PFSK-1 (cell line): ENCODE data around the gene SFR1.

Experiments used
- FOXP2 ChIP-seq: optimal IDR thresholded peaks from 2 replicates; pipeline ENCODE3; 2011; ENCODE audit warnings: borderline replicate concordance, control low read depth, inconsistent platforms; ENCODE audit not compliant: insufficient read depth; ENCODE audit errors: extremely low read length, extremely low read depth
- SIN3A ChIP-seq: IDR thresholded peaks from 2 replicates; pipeline ENCODE4 v1.6.1; 2012; ENCODE audit warnings: mild to moderate bottlenecking, low read length, moderate library complexity, borderline replicate concordance; ENCODE audit not compliant: insufficient read depth

DNA sequence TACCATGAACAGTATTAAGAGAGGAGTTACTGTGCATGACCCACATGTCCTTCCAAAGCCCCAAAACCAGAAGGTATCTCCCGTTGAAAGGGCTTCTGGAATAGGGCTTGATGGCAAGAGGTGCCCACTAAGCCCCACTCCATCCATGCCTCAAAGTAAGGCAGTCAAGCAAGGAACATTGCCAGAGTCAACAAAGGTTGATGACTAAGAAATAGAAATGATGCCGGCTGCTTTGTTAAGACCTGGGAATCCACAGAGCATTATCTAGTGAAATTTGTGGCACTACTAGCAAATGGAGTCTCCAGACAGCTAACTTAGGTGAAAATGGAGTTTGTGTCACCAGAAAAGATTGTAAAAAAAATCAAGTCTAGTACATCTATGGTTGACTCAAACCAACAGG is 6.2 kb downstream of the SFR1 start:
- no peak for TF ChIP-seq SIN3A
- TF ChIP-seq FOXP2: no peak
